ENCODE measurements around the gene AMOTL1.

DNA sequence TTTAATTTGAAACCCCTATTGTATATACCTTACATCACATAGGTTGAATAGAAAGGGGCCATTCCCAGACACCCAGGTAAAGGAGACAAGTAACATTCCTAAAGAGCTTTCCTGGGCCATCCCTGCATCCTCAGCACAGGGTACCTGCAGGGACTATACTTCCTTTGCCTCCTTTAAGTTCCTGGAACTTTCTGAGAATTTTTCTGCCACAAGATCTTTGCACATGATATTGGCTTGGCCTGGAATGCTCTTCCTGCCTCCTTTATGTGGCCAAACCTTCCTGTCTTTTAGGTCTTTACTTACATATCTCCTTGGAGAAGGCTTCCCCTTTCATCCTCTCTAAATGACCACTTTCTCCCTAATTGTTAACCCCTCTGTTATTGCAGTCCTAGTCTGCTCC is 7.9 kb upstream of the AMOTL1 start:
- TF ChIP-seq YY1 (IDR thresholded peaks at IDR 0.05; ENCODE audit: insufficient read depth, insufficient read length) (no peak), ZNF274 (IDR thresholded peaks at IDR 0.05; ENCODE audit: low read depth, low read length) (no peak)
